ENCODE measurements around the gene SYF2.

The SYF2 gene

DNA sequence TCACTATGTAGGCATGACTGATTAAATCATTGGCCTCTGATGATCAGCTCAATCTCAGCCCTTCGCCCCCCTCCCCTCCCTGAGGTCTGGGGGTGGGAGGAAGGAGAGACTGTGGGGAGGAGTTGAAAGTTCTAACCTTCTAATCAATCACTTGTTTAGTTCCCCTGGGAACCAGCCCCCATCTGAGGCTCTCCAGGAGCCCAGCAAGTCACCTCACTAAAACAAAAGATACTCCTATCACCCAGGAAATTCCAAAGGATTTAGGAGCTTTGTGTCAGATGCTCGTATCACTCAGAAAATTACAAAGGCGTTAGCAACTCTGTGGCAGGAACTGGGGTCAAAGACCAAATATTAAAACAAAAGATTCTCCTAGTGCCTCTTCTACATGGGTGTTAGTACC lies 21.6 kb downstream of the SYF2 start:
- CTCF ChIA-PET: interaction anchor here (0.7 kb wide), 2 partner anchors 93 to 216 kb away, joined by 3 read pairs; no protein-coding TSS in a partner anchor
- POLR2A ChIA-PET (ENCODE audit: low non-redundant PET): no interaction called here
- no peak for DNase-seq (ENCODE audit: low spot score)
- TF ChIP-seq, protein P1, sequence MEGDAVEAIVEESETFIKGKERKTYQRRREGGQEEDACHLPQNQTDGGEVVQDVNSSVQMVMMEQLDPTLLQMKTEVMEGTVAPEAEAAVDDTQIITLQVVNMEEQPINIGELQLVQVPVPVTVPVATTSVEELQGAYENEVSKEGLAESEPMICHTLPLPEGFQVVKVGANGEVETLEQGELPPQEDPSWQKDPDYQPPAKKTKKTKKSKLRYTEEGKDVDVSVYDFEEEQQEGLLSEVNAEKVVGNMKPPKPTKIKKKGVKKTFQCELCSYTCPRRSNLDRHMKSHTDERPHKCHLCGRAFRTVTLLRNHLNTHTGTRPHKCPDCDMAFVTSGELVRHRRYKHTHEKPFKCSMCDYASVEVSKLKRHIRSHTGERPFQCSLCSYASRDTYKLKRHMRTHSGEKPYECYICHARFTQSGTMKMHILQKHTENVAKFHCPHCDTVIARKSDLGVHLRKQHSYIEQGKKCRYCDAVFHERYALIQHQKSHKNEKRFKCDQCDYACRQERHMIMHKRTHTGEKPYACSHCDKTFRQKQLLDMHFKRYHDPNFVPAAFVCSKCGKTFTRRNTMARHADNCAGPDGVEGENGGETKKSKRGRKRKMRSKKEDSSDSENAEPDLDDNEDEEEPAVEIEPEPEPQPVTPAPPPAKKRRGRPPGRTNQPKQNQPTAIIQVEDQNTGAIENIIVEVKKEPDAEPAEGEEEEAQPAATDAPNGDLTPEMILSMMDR (conservative IDR thresholded peaks at IDR 0.05; ENCODE audit: low read depth): no peak
- H3K27ac ChIP-seq: no peak overlapping the region

DNA sequence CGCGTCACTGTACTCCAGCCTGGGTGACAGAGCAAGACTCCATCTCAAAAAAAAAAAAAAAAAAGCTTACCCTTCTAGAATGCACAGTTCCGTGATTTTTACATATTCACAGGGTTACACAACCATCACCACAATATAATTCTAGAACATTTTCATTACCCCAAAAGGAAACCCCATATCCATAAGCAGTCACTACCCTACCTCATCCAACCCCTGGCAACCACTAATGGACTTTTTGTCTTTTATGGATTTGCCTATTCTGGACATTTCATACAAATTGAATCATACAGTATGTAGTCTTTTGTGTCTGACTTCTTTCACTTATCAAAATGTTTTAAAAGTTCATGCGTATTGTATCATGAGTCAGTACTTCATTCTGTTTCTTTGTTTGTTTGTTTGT lies 22.8 kb downstream of the SYF2 start:
- ChIA-PET POLR2A (ENCODE audit: low non-redundant PET) (no interaction called here), CTCF (interaction anchor here (0.6 kb wide), 1 partner anchor 1290 kb away, joined by 5 read pairs; no protein-coding TSS in a partner anchor)
- TF ChIP-seq, protein P1 (conservative IDR thresholded peaks at IDR 0.05; ENCODE audit: low read depth): no peak
- H3K27ac ChIP-seq: no peak overlapping the region
- DNase-seq (ENCODE audit: low spot score): no peak

DNA sequence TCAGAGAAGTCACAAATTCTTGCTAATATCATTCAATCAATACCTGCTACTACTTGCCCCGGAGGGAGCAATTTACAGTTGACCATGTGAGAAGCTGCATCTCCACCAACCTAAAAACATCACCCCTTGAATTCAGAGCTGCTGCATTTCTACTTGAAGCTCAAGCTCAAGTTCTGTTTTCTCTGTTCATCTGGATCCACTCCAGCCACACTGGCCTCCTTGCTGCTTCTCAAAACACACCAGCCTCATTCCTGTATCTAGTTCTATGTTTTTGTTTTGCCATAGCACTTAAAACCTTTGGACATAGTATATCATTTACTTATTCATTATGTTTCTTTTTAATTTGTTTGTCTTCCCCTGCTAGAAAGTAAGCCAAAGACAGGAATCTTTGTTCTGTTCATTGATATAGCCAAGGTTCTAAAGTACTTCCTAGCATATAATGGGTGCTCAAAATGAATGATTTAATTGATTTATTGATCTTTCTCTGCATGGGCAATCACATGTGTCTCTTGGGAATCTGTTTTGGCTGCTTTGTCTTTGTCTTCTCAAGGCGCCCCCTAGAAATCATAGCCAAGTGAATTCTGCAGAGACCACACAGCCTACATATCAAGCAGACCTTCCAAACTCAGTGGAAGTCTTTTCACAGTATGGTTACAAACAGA lies 23.6 kb downstream of the SYF2 start:
- H3K27ac ChIP-seq: no peak overlapping the region
- ChIA-PET CTCF (interaction anchor here (0.6 kb wide), 1 partner anchor 1290 kb away, joined by 5 read pairs; no protein-coding TSS in a partner anchor), POLR2A (ENCODE audit: low non-redundant PET) (no interaction called here)
- TF ChIP-seq, protein P1 (conservative IDR thresholded peaks at IDR 0.05; ENCODE audit: low read depth): no peak
- no peak for DNase-seq (ENCODE audit: low spot score)

GRCh38 chr1:25208092-25208491 lies 24.2 kb downstream of the SYF2 start:
- H3K27ac ChIP-seq: no peak overlapping the region
- CTCF ChIA-PET: no interaction called here
- DNase-seq (ENCODE audit: low spot score): no peak
- TF ChIP-seq, protein P1 (conservative IDR thresholded peaks at IDR 0.05; ENCODE audit: low read depth): no peak
- POLR2A ChIA-PET (ENCODE audit: low non-redundant PET): no interaction called here

DNA sequence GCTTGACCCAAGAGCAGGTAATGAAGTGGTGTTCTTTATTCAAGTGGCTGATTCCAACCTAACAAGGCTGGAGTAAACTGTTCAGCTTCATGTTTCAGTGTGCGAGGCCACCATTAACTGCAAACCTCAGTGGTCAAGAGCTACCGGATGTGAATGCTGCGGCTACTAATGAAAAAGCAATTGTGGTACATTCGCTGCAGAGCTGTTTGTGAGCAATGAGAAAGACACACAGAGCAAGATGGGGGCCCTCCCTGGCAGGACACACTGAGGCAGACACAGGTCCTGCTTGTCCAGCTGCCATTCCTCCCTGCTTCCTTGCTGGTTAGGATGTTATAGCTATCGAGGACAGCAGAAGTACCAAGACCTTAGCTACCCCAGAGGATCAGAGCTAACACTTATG lies 26.1 kb downstream of the SYF2 start:
- CTCF ChIA-PET: interaction anchor here (0.6 to 2.7 kb wide), 7 partner anchors 9 to 724 kb away, joined by 3 to 8 read pairs (median 3); no protein-coding TSS in a partner anchor
- TF ChIP-seq, protein P1 (conservative IDR thresholded peaks at IDR 0.05; ENCODE audit: low read depth): no peak
- no peak overlapping the region for H3K27ac ChIP-seq
- DNase-seq (ENCODE audit: low spot score): no peak
- POLR2A ChIA-PET (ENCODE audit: low non-redundant PET): no interaction called here

DNA sequence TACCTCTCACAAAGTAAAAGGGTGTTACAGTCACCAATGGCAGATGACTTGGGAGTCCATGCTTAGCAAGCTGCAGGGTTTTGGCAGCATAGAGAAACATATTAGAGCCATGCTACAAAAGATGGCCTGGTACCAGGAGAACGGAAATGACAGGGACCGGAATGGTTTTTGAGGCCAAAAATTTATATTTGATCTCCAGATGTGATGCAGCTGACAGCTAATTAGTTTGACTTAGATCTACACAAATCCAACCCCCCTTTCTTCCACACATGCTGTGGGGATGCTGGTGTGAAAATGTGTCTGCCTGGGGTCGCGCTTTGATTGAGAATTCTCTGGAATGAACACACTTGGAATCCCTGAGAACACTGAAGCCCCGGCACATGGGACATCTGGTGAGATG lies 26.5 kb downstream of the SYF2 start:
- TF ChIP-seq, protein P1 (conservative IDR thresholded peaks at IDR 0.05; ENCODE audit: low read depth): no peak
- DNase-seq (ENCODE audit: low spot score): no peak
- POLR2A ChIA-PET (ENCODE audit: low non-redundant PET): interaction anchor here (0.7 kb wide), 1 partner anchor 7 kb away, joined by 3 read pairs; no protein-coding TSS in a partner anchor
- CTCF ChIA-PET: interaction anchor here (0.6 to 2.7 kb wide), 7 partner anchors 8 to 723 kb away, joined by 3 to 8 read pairs (median 3); no protein-coding TSS in a partner anchor
- no peak overlapping the region for H3K27ac ChIP-seq

Data from RWPE1 (cell line).